Stomach smooth muscle (tissue), 2 donors: ENCODE measurements around the gene VPS9D1.
A peak's percentile ranks its signal among the peaks of the same experiment; 100 is the strongest.

Experiments
- H3K27ac ChIP-seq: one replicate; pipeline ENCODE4 v1.7.0; 2013; ENCODE audit warnings: mild to moderate bottlenecking, low read length, inconsistent platforms
- H3K27me3 ChIP-seq, 2 donors: one replicate each; pipeline ENCODE4 v1.7.0; 2013; ENCODE audit warnings: low read length in 2 of 2; ENCODE audit not compliant: insufficient read depth in 2 of 2, control insufficient read depth in 1 of 2
- H3K36me3 ChIP-seq, 2 donors: one replicate each; pipeline ENCODE4 v1.7.0; 2013; ENCODE audit warnings: low read length in 2 of 2; ENCODE audit not compliant: control insufficient read depth in 2 of 2, insufficient read depth in 2 of 2
- H3K4me1 ChIP-seq: one replicate; pipeline ENCODE4 v1.7.0; 2013; ENCODE audit warnings: low read length; ENCODE audit not compliant: control insufficient read depth, insufficient read depth
- H3K4me3 ChIP-seq, 2 donors: one replicate each; pipeline ENCODE4 v1.7.0; 2013; ENCODE audit warnings: low read length in 2 of 2
- H3K9ac ChIP-seq, 2 donors: one replicate each; pipeline ENCODE4 v1.7.0; 2013; ENCODE audit warnings: low read length in 2 of 2, mild to moderate bottlenecking in 1 of 2
- H3K9me3 ChIP-seq, 2 donors: one replicate each; pipeline ENCODE4 v1.7.0; 2013; ENCODE audit warnings: low read length in 2 of 2; ENCODE audit not compliant: control insufficient read depth in 2 of 2
- donor health status: healthy.
- donor health status: Pancreatic carcinoma.

The VPS9D1 gene

GRCh38 chr16:89658221-89658879 is 62.3 kb downstream of the VPS9D1 start:
- H3K9ac ChIP-seq, result peak overlapping the region; percentile 90 to 91
- no peaks in the 10 kb centered on the region for H3K27me3 ChIP-seq
- peak overlapping the region; percentile 92 to 96 for H3K4me3 ChIP-seq
- peak overlapping the region; percentile 41 for H3K27ac ChIP-seq
- no peaks in the 10 kb centered on the region for H3K9me3 ChIP-seq
- H3K36me3 ChIP-seq, result peaks cover 0 to 5% of the 10 kb centered on the region in 2 donors
- peaks cover 20% of the 10 kb centered on the region for H3K4me1 ChIP-seq

- peaks cover 20% of the 10 kb centered on the region for H3K4me1 ChIP-seq
- H3K36me3 ChIP-seq, result peaks cover 0 to 5% of the 10 kb centered on the region in 2 donors
- peak within 1 kb of the TSS; percentile 53 for H3K27ac ChIP-seq
Observed at GRCh38 chr16:89657442-89658220, 63.1 kb downstream of the VPS9D1 start, which contains the start of the genes CHMP1A and SPATA33. Gene CHMP1A, minus strand, starts transcription at chr16:89657708. Its CDS starts 120 bp downstream, at chr16:89657588. Gene SPATA33, plus strand, starts transcription at chr16:89657836. Its CDS starts 76 bp downstream, at chr16:89657912.

More at GRCh38 chr16:89657442-89658220, 63.1 kb downstream of the VPS9D1 start, which contains the start of the genes CHMP1A and SPATA33:
- Histone ChIP-seq H3K9me3 (no peaks in the 10 kb centered on the region), H3K9ac (peak within 1 kb of the TSS; percentile 90 to 91), H3K4me3 (peak within 1 kb of the TSS; percentile 92 to 96), H3K27me3 (no peaks in the 10 kb centered on the region)
